NCI-H1105 treated with DMSO at 0.1 percent for 48 hours (cell line): ENCODE results near the gene GAGE12G.
"Not testable (repeated sequence)": the region's sequence is repeated elsewhere in the genome, so short reads cannot be mapped to it uniquely, and the experiment has no call there.

Experiments used
- DNase-seq: peaks from one replicate; lab custom pipeline; 2025; lab: John Stamatoyannopoulos, UW

Gene GAGE12G

DNA sequence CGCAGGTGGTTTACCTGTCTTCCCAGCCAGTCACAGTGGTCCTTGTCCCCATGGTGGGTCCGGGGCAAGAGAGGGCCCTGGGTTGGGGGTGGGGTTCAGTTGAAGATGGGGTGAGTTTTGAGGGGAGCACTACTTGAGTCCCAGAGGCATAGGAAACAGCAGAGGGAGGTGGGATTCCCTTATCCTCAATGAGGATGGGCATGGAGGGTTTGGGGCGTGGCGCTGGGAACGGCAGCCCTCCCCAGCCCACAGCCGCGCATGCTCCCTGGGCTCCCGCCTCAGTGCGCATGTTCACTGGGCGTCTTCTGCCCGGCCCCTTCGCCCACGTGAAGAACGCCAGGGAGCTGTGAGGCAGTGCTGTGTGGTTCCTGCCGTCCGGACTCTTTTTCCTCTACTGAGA, at the start of gene GAGE12G:
TSS of gene GAGE12G (plus strand) at position 301 of the 400 bp plus-strand sequence. CDS start 1,155 bp downstream, outside the sequence.
- DNase-seq, result not testable (repeated sequence)

GRCh38 chrX:49531877-49532276, 38.3 kb upstream of the GAGE12G start, which contains the start of gene GAGE12C:
GAGE12C (plus strand) TSS chrX:49532177; CDS start chrX:49533332, 1,155 bp downstream.
- not testable (repeated sequence) for DNase-seq

DNA sequence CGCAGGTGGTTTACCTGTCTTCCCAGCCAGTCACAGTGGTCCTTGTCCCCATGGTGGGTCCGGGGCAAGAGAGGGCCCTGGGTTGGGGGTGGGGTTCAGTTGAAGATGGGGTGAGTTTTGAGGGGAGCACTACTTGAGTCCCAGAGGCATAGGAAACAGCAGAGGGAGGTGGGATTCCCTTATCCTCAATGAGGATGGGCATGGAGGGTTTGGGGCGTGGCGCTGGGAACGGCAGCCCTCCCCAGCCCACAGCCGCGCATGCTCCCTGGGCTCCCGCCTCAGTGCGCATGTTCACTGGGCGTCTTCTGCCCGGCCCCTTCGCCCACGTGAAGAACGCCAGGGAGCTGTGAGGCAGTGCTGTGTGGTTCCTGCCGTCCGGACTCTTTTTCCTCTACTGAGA, 28.8 kb upstream of the GAGE12G start, which contains the start of gene GAGE12D:
TSS of gene GAGE12D (plus strand) at position 301 of the 400 bp plus-strand sequence. CDS start 1,155 bp downstream, outside the sequence.
- DNase-seq, result not testable (repeated sequence)

GRCh38 chrX:49550989-49551388, 19.2 kb upstream of the GAGE12G start, which contains the start of gene GAGE12E:
GAGE12E (plus strand) TSS chrX:49551289; CDS start chrX:49552444, 1,155 bp downstream.
- not testable (repeated sequence) for DNase-seq

GRCh38 chrX:49560542-49560941, 9.7 kb upstream of the GAGE12G start, which contains the start of gene GAGE12F:
GAGE12F (plus strand) TSS chrX:49560842; CDS start chrX:49561997, 1,155 bp downstream.
- not testable (repeated sequence) for DNase-seq

DNA sequence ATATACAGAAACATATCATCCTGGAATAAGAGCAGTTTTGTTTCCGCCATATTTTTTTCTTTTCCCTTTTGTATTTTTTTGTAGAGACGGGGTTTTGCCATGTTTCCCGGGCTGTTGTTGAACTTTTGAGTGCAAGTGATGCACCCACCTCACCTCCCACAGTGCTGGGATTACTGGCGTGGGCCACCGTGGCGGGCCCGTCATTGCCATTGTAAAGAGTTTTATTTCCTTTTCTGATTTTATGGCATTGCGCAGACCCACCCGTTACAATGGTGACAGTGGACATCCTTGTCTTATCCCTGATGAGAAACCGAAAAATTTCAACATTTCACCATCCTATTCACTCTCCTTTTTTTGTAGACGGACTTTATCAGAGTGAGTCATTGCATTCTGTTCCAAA, 1.5 kb upstream of the GAGE12G start:
- not testable (repeated sequence) for DNase-seq

DNA sequence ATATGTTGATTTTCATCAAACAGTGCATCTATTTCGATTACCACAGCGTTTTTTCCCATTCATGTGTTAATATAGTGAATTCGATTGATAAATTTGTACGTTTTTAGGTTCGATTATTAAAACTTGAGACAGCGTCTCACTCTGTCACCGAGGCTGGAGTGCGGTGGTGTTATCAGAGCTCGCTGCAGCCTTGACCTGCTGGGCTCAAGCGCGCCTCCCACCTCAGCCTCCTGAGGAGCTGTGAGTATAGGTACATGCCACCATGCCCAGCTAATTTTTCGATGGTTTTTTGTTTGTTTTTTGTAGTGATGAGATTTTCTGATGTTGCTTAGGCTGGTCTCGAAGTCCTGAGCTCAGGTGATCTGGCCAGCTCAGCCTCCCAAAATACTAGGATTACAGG, 1.0 kb upstream of the GAGE12G start:
- DNase-seq, result not testable (repeated sequence)

- not testable (repeated sequence) for DNase-seq
Measured at GRCh38 chrX:49579649-49580048, 9.4 kb downstream of the GAGE12G start, which contains the start of gene GAGE12H. GAGE12H (plus strand) TSS chrX:49579949; CDS start chrX:49581104, 1,155 bp downstream.

DNA sequence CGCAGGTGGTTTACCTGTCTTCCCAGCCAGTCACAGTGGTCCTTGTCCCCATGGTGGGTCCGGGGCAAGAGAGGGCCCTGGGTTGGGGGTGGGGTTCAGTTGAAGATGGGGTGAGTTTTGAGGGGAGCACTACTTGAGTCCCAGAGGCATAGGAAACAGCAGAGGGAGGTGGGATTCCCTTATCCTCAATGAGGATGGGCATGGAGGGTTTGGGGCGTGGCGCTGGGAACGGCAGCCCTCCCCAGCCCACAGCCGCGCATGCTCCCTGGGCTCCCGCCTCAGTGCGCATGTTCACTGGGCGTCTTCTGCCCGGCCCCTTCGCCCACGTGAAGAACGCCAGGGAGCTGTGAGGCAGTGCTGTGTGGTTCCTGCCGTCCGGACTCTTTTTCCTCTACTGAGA, 19.0 kb downstream of the GAGE12G start, which contains the start of gene GAGE2A:
TSS of gene GAGE2A (plus strand) at position 301 of the 400 bp plus-strand sequence. CDS start 1,155 bp downstream, outside the sequence.
- not testable (repeated sequence) for DNase-seq

DNA sequence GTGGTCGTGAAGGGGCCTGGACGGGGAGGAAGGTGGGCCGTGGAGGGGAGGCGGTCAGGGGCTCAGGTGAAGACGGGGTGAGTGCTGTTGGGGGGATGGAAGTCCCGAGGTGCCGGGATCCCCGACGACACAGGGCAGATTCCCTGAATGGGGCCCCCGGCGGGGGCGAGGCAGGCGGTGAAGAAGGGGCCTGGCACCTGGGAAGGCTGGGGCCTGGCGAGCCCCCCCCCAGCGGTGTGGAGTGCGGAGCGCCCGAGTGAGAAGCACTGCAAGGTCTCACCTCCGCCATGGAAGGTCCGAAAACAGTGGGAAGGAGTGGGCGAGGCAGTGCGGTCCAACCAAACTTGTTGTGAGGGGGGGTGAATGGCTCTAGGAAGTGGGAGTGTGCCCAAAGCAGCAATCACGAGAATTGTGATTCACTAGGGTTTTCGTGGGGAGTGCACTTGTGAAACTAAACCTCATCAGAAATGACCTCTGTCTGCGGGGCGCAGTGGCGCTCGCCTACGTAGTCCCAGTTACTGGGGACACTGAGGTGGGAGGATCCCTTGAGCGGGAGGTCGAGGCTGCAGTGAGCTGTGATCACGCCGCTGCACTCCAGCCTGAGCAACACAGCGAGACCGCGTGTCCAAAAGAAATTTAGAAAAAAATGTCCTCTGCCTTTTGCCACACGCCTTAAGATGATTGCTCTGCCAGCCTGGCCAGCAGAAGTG, 19.7 kb downstream of the GAGE12G start:
- not testable (repeated sequence) for DNase-seq

GRCh38 chrX:49590488-49590887, 20.3 kb downstream of the GAGE12G start:
- not testable (repeated sequence) for DNase-seq

- DNase-seq, result not testable (repeated sequence)
Measured at GRCh38 chrX:49598720-49599119, 28.5 kb downstream of the GAGE12G start, which contains the start of gene GAGE1. GAGE1 (plus strand) TSS chrX:49599020; CDS start chrX:49600175, 1,155 bp downstream.

GRCh38 chrX:49610718-49611310, 40.6 kb downstream of the GAGE12G start:
- DNase-seq, result no peak

- no peak for DNase-seq
Measured at GRCh38 chrX:49618574-49618973, 48.4 kb downstream of the GAGE12G start.
